Breast epithelium (tissue), 3 donors: ENCODE data around the gene TMEM107.

ENCODE experiments used
- POLR2A ChIP-seq: fragments of 450-650 bp; IDR thresholded peaks from one replicate; pipeline ENCODE4 v1.6.1; 2016; ENCODE audit warnings: antibody characterized with exemption, mild to moderate bottlenecking, moderate library complexity
- POLR2AphosphoS5 ChIP-seq, 3 donors: sonication (generic); formaldehyde crosslinking; IDR thresholded peaks; one replicate each; pipeline ENCODE4 v1.6.1; 2017; ENCODE audit warnings: antibody characterized with exemption in 3 of 3
- TF ChIP-seq, protein P1 (sequence below), 3 donors: fragments of 450-650 bp; IDR thresholded peaks; one replicate each; pipeline ENCODE4 v1.5.1; 2016 to 2017; ENCODE audit warnings: antibody characterized with exemption in 3 of 3, mild to moderate bottlenecking in 3 of 3, moderate library complexity in 3 of 3

DNA sequence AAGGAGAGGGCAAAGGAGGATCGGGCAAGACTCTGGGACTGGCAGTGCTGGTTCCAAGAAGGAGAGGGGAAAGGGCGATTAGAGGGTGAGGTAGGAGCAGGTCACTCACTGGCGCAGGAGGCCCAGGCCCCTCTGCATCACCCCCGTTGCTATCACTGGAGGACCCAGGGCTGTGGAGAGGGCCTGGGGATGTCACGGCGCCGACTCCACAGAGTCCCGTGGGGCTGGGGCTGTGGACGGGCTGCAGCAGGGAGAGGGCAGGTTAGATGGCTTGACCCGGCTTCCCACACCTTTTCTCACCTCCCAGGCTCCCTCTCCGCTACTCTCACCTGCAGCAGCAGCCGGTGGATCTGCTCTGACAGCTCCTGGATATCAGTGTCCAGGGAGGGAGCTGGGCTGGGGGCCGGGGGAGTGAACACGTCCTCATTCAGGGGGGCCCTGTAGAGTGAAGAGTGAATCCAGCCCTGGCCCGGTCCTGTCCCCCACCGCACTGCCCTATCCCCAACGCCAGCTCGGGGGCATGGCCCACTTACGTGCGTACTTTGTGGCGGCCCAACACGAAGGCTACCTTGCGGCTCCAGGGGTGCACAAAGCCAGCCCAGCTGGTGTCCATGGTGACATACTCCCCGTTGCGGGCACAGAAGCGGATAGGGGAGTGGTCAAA is 28.9 kb downstream of the TMEM107 start:
- TF ChIP-seq, protein P1, sequence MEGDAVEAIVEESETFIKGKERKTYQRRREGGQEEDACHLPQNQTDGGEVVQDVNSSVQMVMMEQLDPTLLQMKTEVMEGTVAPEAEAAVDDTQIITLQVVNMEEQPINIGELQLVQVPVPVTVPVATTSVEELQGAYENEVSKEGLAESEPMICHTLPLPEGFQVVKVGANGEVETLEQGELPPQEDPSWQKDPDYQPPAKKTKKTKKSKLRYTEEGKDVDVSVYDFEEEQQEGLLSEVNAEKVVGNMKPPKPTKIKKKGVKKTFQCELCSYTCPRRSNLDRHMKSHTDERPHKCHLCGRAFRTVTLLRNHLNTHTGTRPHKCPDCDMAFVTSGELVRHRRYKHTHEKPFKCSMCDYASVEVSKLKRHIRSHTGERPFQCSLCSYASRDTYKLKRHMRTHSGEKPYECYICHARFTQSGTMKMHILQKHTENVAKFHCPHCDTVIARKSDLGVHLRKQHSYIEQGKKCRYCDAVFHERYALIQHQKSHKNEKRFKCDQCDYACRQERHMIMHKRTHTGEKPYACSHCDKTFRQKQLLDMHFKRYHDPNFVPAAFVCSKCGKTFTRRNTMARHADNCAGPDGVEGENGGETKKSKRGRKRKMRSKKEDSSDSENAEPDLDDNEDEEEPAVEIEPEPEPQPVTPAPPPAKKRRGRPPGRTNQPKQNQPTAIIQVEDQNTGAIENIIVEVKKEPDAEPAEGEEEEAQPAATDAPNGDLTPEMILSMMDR (IDR thresholded peaks at IDR 0.05): no peak
- no peak for TF ChIP-seq POLR2AphosphoS5 (IDR thresholded peaks at IDR 0.05)
- no peak for TF ChIP-seq POLR2A
